Activated CD8-positive, alpha-beta memory T cell treated with anti-CD3 and anti-CD28 coated beads, Interleukin-2, amount 50 U/mL, for 24 hours (primary cell): ENCODE results near the gene WWOX.

Source experiments
- DNase-seq: peaks from one replicate; pipeline ENCODE4 v3.0.0-alpha.2; 2020; ENCODE audit errors: extremely low read depth

The WWOX gene

DNA sequence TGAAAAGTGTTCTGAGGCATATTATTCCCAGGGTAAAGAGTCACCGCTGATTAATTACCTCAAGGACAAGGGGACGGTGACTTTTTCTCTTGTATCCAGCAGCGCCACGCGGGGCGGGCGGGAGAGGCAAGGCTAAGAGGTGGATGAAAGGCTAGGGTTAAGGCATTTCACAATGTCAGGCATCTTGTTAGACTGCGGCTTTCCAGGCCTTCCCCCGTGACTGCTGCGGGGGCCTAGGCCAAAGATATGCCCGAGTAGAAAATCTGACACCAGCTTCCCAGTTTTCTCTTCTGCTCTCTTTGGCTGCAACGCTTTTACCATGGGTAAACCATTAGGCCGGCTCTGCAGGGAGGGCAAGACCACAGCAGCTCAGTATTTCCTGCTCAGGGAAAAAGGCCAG is 802.9 kb downstream of the WWOX start:
- DNase-seq = no peak

DNA sequence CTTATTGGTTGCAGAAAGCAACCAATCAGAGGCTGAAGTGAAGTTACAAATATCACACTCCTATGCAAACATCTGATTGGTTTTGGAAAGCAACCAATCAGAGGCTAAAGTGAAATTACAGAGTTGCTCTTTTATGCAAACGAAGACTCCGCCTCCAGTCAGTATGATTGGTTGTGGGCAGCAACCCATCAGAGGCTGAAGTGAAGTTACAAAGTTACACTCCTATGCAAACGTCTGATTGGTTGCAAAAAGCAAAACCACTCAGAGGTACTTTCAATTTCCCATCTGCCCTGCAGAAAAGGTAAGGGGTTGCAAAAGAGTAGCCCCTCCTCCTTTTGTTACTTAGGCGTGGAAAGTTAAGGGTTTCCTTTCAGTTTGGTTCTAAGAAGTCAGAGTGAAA is 803.8 kb downstream of the WWOX start:
- no peak for DNase-seq

DNA sequence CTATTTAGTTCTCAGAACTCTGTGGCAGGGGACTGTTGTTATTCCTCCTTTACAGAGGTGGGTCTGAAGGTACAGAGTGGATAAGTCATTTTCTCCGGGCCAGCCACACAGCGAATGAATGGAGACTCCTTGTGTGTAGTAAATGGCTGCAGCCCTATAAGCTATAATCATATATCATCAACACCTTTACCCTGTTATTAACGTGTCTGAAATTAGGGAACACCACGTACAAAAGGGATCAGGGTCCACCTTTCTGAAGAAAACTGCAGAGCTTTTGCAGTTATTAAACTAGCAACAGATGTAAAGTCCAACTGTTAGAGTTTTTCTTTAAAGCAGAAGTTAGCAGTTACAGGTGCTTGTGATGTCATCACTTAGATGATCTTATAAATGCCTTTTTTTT is 804.4 kb downstream of the WWOX start:
- DNase-seq = no peak

DNA sequence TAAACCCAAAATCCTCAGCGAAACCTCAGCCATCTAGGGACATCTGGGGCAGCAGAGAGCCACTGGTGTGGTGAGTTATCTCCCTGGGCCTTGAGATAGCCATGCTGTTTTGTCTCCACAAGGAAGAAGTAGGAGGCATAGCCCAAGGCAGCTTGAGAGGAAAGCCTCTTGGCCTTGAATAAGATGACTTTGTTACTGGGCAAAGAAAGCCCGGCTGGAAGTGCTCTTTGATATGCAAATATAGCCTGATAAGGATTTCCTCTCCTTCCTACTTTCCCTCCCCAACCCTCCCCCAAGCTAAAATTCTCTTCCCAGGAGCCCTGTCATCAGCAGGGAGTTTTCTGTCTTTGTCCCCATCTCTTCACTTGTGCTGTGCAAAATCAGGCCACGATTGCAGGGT is 806.7 kb downstream of the WWOX start:
- DNase-seq = no peak

DNA sequence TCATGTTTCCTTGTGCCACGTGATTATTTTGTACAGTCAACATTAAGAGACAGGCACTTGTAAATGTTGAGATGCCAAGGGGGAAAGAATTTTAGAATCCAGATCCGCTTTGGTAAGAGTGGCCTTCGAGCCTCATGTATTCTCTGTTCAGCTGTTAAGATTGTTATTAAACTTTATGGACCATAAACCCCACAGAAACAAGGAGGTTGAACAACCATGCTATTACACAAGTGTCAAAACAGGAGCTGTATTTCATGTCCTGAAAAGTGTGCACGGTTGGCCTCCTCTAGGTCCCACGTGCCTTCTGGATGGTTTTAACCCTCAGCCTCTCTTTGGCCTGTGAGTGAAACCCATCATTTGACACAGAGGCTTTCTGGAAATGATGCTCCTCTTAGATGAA is 809.8 kb downstream of the WWOX start:
- no peak for DNase-seq

DNA sequence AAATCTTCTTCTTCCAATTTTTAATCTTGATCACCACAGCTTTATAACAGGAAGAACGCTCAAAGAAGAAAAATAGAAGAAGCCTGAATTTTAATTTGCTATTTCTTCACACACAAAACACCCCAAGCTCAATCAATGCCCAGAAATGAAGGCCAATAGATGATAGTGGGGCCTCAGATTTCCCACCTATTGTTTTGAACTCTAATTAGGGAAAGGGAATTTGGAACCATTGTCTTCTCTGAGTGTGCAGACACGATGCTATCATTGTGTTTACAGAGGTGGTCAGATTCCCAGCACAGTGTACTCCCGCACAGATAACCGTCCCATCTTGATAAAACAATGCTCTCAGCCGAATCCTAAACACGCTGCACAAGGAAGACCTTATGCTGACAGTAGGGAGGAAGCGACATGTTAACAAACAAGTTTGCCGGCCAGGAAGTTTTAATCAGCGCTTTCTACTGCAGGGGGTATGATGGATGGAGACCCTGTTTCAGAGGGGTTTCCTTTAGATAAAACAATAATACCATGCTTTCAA is 816.4 kb downstream of the WWOX start:
- no peak for DNase-seq

DNA sequence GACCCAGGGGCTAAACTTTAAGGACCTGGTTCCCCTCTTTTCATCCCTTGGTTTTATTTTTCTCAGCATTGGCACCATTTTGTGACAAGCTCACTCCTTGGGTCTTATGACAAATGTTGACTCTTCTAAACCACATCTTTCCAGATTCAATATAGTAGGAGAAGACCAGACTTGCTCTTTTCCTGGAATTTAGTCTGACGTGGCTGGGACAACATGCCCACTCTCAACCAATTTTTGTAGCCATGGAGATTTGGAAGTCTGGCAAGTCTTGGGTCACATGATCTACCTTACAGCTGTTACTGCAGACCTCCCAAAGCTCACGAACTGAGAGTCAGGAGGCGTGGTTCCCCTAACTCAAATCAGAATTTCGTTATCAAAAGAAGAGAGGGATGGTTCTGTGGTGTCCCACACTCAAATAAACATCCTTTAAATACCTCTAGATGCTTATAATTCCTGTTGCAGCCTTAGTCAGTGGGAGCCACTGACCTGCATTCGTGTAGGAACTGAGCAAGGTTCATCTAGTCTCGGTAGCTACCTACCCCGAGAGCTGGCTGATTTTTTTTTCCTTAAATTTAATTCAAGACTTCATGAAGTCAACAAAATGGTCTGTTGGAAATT is 817.6 kb downstream of the WWOX start:
- no peak for DNase-seq

DNA sequence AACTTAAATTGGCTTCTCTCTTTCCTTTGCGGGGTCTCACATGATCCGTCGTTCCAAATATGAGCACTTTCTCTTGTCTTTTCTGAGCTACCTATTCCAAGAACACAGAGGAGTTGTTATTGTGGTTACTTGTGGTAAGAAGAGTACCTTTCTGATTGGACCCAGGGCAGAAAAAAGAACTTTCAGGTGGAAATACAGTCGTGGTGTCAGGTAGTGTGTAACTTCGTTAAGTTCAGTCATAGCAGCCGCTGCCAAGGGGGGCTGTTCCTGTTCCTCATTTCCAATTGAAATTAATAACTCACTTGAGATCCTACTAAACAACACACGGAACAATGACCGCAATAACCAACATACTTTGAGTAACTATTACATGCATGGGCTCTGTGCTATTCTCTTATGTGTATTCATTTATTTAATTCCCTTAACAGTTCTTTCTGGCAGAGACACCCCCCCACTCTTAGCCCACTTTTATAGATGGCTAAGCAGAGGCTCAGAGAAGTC is 819.4 kb downstream of the WWOX start:
- DNase-seq = no peak

DNA sequence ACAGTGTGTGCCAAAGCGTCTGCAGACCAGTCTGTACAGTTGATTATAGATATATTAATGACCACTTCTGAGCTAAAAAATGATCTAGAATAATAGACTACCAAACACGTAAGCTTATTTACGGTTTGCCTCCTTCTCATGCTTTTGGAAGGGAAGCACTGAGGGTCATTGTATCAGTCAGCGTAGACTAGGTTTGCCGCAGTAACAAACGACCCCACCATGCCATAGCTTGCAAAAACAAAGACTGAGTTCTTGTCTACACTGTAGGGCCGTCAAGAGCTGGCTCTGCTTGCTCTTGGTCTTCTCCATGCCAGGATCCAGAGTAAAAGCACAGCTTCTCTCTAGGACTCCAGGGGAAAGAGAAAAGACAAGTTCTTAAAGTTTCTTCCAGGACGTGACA is 820.4 kb downstream of the WWOX start:
- DNase-seq = no peak

DNA sequence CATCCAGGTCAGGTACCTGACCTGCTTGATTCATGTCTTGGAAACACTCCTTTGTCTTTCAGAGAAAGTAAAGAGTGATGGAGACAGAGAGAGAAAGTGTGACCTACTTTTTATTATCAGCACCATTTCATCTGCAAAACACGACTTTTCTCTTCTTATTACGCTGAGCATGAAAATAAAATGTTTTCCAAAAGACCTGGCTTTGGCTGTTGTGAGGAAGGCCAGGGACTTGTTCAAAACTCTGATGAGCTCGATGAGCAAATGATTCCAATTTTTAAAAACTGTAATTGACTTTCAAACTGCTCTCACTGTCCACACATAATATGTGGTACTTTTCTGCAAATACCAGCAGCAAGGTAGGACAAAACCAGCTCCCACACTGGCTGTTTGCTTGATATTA is 821.2 kb downstream of the WWOX start:
- DNase-seq = no peak

DNA sequence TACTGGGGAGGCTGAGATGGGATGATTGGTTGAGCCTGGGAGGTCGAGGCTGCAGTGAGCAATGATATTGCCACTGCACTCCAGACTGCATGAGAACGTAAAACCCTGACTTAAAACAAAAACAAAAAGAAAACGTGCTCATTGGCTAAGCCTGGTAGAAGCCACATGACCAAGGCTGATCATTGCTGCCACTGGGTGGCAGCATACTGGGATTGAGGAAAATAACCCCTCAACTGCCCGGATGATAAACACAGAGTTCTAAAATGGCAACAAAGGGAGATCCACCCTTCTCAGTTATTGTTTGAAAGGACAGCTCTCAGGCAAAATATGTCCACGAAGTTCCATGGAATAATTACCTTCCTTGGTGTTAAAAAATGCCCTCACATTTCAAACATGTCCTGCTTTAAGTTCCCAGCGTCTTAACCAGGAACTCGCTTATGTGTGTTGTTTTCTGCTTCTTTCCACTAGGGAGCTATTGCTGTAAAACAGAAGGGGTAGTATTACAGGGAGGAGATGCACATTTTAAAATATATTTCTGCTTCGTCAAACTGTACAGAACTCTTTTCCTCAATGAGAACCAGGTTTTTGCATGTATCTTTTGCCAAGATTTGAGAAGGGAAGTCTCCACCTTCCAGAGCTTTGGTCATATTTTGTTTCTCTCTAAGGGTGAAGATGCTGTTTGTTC is 825.8 kb downstream of the WWOX start:
- DNase-seq = no peak

DNA sequence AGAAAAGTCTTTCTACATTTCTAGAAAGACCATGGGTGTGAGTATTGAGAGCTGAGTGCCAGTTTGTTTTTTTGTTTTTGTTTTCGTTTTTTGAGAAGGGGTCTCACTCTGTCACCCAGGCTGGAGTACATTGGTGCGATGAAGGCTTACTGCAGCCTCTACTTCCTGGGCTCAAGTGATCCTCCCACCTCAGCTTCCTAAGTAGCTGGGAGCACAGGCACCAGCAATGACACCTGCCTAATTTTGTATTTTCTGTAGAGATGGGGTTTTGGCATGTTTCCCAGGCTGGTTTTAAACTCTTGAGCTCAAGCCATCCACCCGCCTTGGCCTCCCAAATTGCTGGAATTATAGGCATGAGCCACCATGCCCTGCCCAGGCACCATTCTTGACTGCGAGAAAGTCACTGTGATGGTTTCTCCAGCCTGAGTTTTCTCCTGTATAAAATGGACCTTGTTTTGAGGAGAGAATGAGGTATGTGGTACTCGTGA is 827.3 kb downstream of the WWOX start:
- DNase-seq = no peak

DNA sequence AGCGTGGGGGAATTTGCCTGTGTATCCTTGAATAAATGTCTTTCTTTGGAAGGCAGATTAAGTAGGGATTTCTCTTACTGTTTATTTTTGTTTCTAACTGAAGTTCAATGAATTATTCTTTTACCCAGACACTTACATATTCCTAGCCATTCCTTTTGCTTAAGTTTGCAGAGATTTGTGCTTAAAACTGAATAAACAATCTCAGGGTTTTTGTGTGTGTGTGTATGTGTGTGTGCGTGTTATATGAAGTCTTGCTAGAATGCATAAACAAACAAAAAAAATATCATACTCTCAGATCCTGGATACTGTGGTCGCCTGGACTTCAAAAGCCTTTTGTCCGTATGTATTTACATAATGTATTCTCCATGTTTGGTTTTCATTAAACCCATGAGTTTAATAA is 828.3 kb downstream of the WWOX start:
- DNase-seq = no peak

DNA sequence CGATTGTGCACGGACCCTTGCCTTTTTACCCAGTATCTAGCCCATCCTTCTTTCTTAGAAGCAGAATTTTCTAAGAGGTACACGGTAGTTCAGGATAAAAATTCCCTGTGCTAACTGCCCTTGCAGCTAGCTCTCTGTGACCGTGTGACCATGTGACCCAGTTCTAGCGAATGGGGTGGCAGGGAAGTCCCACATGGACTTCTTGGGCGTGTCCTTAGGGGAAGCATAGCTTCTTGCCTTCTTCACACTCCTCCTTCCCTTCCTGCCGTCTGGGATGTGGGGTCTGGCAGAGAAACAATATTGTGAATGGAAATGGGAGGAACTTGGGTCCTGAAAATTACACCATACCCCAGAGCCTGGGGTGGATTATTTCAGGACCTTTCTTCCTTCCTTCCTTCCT is 830.4 kb downstream of the WWOX start:
- no peak for DNase-seq

DNA sequence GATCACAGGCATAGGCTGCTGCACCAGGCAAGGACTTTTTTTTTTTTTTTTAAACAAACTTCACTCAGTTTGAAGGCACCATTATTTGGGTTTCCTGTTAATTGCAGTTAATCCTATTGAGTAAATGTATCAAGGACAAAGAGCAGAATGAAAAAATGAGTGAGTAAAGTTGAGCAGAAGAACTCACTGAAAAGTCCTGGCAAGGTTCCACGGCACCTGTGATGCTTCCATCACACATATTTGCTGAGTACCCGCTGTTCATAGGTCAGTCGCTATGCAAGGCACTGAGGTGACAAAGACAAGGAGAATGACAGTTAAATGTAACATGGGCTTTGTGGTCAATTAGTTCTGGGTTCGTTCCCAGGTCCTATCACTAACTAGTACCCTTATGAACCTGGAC is 831.1 kb downstream of the WWOX start:
- DNase-seq = no peak

DNA sequence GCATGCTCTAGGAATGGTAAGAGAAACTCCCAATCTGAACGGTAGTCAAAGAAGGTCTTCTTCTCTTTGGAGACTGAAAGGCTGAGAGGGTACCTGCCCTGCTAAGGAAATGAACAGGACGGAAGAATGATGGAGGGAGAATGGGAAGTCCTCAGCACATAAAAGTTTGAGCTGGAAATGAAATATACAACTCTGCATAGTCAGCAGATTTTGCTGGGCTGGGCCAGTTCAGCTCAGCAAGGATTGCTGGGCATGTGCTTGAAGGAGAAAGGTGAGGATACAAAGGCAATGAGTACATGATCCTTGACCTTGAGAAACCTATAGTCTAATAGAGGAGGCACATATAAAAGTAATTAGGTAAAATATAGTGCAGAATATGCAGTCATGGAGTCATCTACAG is 831.8 kb downstream of the WWOX start:
- DNase-seq = no peak

DNA sequence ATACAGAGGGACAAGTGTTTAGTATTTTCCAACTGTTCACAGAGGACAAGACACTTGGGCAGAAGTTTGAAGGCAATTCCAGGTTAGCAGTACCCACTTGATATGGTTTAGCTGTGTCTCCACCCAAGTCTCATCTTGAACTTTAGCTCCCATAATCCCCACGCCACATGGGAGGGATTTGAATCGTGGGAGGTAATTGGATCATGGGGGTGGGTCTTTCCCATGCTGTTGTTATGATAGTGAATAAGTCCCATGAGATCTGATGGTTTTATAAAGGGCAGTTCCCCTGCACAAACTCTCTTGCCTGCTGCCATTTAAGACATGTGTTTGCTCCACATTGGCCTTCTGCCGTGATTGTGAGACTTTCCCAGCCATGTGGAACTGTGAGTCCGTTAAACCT is 832.2 kb downstream of the WWOX start:
- DNase-seq = no peak

DNA sequence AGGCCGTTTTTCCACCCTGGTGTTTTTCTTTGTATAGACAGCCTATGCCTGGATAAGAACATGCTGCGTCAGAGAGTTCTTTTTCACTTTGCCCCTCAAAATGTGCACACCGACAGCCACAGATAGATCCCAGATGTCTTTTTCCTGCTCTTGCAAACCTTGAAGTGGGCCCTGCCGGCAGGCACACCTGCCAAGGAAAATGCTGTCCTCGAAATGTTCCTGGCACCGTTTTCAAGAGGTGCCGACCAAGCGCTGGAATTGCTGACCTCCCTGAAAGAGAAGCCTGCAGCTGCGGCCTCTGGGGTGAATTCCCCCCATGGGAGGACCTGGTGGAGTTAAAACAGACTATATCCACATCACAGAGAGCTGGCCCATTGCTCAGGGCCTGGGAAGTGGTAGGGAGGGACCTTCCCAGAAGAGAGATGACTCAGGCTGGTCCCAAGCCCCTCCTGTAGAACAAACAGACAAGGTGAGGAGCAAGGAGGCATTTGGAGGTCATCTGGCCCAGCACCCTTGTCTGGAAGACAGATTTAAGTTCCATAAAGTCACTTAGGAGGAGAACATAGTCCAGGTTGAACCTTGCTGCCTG is 833.0 kb downstream of the WWOX start:
- DNase-seq = no peak

DNA sequence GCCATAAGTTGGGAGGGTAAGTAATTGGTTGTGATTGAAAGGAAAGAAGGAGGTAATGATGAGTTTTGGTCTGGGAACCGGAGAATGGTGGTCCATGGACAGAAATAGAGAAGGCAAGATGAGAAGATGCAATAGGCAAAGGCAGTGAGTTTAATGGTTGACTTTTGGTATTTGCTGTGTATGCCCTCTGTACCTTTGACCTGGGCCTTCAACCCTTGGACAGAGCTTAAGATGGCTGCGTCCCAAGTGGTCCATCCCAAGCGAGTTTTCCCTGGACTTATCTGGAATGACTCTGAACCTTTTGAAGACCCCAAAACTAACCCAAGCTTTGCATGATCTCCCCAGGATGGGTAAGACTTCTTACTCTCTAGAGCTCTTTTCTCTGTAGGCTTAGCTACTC is 836.6 kb downstream of the WWOX start:
- no peak for DNase-seq

DNA sequence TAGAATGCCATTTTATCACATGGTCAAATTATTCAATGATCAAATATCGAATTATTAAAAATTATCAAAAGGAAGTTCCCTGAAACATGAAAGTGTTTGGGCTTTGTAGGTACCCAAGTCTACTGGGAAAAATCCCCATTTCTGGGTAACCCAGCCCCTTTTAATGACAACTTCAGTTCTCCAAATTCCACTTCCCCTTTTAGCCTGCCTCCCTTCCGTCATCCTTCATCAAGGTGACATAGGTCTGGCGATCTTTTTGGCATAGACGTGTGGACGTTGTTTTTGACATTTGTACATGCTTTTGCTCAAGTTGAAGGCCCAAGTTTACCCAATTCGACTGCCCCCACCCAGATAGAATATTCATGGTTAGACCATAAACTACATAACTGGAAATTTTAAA is 840.1 kb downstream of the WWOX start:
- DNase-seq = no peak

DNA sequence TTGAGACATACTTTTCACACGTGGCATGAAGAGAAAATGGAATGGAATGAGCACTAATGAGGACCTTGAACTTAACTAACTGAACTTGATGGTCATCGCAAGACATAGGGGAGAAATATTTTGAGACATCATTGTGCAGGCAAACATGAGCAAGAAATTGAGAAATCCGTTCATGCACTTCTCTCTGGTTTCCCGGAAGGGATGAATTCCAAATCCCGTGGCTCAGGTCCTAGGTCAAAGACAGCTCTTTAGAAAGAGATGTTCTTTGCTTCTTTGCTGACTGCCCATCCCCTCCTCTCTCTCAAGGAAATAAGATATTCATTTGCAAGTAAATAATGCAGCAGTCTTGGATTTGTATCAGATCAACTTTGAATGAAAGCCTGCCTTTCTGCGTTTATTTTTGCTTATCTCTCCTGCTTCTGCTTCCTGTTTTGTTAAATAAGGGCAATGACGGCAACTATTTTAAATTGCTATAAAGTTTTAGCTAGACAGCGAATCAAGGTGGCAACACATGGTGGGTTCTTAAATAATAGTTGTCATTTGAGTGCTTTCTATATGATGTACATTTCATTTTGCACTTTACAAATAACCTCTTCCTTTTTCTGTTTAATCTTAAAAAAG is 843.3 kb downstream of the WWOX start:
- no peak for DNase-seq

DNA sequence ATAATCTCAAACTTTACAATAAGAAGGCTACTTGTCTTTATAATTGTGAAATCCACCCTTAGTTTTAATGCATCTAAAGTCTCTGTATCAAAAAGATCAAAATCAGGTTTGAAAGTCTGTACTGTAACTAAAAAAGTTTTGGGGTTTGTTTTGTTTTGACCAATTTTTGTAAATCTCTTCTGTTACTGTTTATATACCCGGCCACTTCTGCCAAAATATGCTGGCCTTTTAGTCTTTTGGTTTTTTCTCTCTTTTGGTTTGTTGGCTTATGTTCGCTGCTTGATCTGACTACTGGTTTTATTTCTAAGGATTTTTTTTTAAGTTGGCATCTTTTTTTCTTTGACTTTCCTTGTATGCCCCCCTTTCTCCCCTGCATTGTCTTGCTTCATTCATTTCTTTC is 845.9 kb downstream of the WWOX start:
- no peak for DNase-seq

DNA sequence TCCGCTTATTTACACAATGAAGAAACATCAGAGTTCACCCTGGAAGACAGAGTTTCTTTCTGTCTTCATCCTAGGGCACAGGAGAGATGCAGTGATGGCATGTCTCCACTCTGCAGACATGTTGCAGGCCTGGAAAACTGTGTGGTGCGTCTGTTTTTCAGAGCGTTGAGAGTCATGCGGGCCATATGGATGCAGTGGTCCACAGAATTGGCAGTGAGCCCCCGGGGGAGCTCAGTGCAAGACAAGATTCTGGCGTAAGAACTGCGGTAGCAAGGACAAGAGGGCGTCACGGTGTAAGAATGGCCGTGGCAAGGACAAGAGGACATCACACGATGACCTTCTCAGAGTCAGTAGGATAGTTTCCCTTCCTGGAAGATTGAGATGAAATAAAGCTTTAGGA is 847.1 kb downstream of the WWOX start:
- no peak for DNase-seq
